Measurements from ENCODE around the gene SLFN5.

DNA sequence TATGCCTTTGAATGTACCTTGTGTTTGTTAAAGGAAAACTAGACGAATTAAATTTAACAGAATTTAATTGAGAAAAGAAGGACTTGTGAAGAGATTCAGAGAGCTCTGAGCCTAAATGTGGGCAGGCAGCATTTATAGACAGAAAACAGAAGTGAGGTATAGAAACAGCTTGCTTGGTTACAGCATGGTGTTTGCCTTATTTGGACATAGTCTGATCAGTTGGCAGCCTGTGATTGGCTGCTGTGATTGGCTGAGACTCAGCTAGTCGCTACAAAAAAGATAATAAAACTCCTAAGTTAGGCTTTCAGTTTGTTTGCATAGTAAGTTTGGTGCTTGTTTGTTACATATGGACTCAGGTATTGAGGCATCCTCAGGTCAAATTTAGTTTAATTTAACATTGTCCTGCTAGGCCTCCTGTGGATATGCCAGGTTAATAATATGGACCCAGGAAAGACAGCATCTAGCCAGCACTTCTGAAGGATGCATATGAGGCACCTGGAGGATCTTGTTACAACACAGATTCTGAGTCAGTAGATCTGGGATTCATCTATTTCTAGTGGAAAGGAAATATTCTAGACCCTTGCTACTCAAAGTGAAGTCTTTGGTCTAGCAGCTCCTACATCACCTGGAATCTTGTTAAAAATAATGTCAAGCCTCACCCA lies 43.4 kb downstream of the SLFN5 start:
- no peak for TF ChIP-seq POLR2AphosphoS5 (IDR thresholded peaks at IDR 0.05)
- no peak for TF ChIP-seq POLR2A (IDR thresholded peaks at IDR 0.05)

All from stomach (tissue), 4 donors.